H9 (cell line): Measurements from ENCODE around the gene AMOTL1. TPM values are rescaled to one million over a fixed set of nuclear protein-coding genes. Genes with fewer than 3 reads are reported as not detected.

ENCODE experiments used
- DNase-seq: peaks from one replicate; pipeline ENCODE4 v3.0.0-alpha.2; 2017
- H2AFZ ChIP-seq: one replicate; pipeline ENCODE4 v1.6.1; 2013; ENCODE audit warnings: mild to moderate bottlenecking, low read length, control low read depth, moderate library complexity
- H2AK5ac ChIP-seq: 2 replicates; pipeline ENCODE4 v1.6.1; 2013; ENCODE audit warnings: low read length, control low read depth, mixed read lengths; ENCODE audit not compliant: insufficient read length
- H2BK120ac ChIP-seq: one replicate; pipeline ENCODE4 v1.6.1; 2013; ENCODE audit warnings: low read depth, mild to moderate bottlenecking, low read length, control low read depth, inconsistent platforms; ENCODE audit not compliant: poor library complexity, severe bottlenecking
- H2BK12ac ChIP-seq: 2 replicates; pipeline ENCODE4 v1.6.1; 2013; ENCODE audit warnings: low read length, control low read depth, mixed read lengths, low read depth; ENCODE audit not compliant: insufficient read length
- H2BK15ac ChIP-seq: 2 replicates; pipeline ENCODE4 v1.6.1; 2013; ENCODE audit warnings: low read depth, low read length, control low read depth
- H2BK20ac ChIP-seq: one replicate; pipeline ENCODE4 v1.6.1; 2013; ENCODE audit warnings: low read depth, mild to moderate bottlenecking, low read length, control low read depth, inconsistent platforms; ENCODE audit not compliant: poor library complexity, severe bottlenecking
- H2BK5ac ChIP-seq: 2 replicates; pipeline ENCODE4 v1.6.1; 2013; ENCODE audit warnings: low read length, control low read depth, mixed read lengths; ENCODE audit not compliant: insufficient read length
- H3K14ac ChIP-seq: 2 replicates; pipeline ENCODE4 v1.6.1; 2013; ENCODE audit warnings: low read length, control low read depth; ENCODE audit not compliant: insufficient read depth
- H3K18ac ChIP-seq: 2 replicates; pipeline ENCODE4 v1.6.1; 2013; ENCODE audit warnings: low read depth, mild to moderate bottlenecking, mixed read lengths, low read length, control low read depth; ENCODE audit not compliant: insufficient read length
- H3K23ac ChIP-seq: 2 replicates; pipeline ENCODE4 v1.6.1; 2013; ENCODE audit warnings: low read length, control low read depth, mixed read lengths, low read depth; ENCODE audit not compliant: insufficient read length
- H3K23me2 ChIP-seq: 2 replicates; pipeline ENCODE4 v1.6.1; 2013; ENCODE audit warnings: low read depth, mild to moderate bottlenecking, mixed read lengths, low read length, control low read depth; ENCODE audit not compliant: insufficient read length, poor library complexity, severe bottlenecking
- H3K27ac ChIP-seq: 2 replicates; pipeline ENCODE4 v1.5.1; 2013; ENCODE audit warnings: low read length, control low read depth, mixed read lengths, low read depth; ENCODE audit not compliant: insufficient read length
- H3K27me3 ChIP-seq: 2 replicates; pipeline ENCODE4 v1.6.1; 2013; ENCODE audit warnings: low read length, control low read depth, inconsistent platforms; ENCODE audit not compliant: insufficient read depth
- H3K4ac ChIP-seq: 2 replicates; pipeline ENCODE4 v1.6.1; 2013; ENCODE audit warnings: low read depth, mild to moderate bottlenecking, control low read depth, inconsistent platforms, low read length, moderate library complexity
- H3K4me1 ChIP-seq: 2 replicates; pipeline ENCODE4 v1.6.1; 2013; ENCODE audit warnings: low read length, control low read depth, inconsistent platforms; ENCODE audit not compliant: insufficient read depth
- H3K4me2 ChIP-seq: 2 replicates; pipeline ENCODE4 v1.6.1; 2013; ENCODE audit warnings: low read length, control low read depth, mixed read lengths; ENCODE audit not compliant: insufficient read length, insufficient read depth
- H3K56ac ChIP-seq: 2 replicates; pipeline ENCODE4 v1.6.1; 2013; ENCODE audit warnings: low read depth, mild to moderate bottlenecking, mixed read lengths, low read length, control low read depth; ENCODE audit not compliant: insufficient read length
- H3K79me1 ChIP-seq: 2 replicates; pipeline ENCODE4 v1.6.1; 2013; ENCODE audit warnings: low read depth, mild to moderate bottlenecking, moderate library complexity, low read length, control low read depth, inconsistent platforms; ENCODE audit not compliant: insufficient read depth, poor library complexity, severe bottlenecking
- H3K79me2 ChIP-seq: 2 replicates; pipeline ENCODE4 v1.6.1; 2013; ENCODE audit warnings: low read length, control low read depth, inconsistent platforms; ENCODE audit not compliant: insufficient read depth
- H3K9ac ChIP-seq: 2 replicates; pipeline ENCODE4 v1.6.1; 2013; ENCODE audit warnings: low read length, control low read depth, mixed read lengths; ENCODE audit not compliant: insufficient read length; ENCODE audit errors: extremely low read depth
- H3K9me3 ChIP-seq: one replicate; pipeline ENCODE4 v1.6.1; 2013; ENCODE audit warnings: low read depth, low read length, inconsistent platforms; ENCODE audit not compliant: control insufficient read depth
- H3T11ph ChIP-seq: one replicate; pipeline ENCODE4 v1.6.1; 2013; ENCODE audit warnings: mild to moderate bottlenecking, low read length, control low read depth, inconsistent platforms
- H4K20me1 ChIP-seq: one replicate; pipeline ENCODE4 v1.6.1; 2013; ENCODE audit not compliant: control insufficient read depth, insufficient read length, insufficient read depth
- H4K5ac ChIP-seq: 2 replicates; pipeline ENCODE4 v1.6.1; 2013; ENCODE audit warnings: low read depth, mild to moderate bottlenecking, mixed read lengths, low read length, control low read depth; ENCODE audit not compliant: insufficient read length
- H4K8ac ChIP-seq: replicated peaks from 2 replicates; pipeline ENCODE4 v1.6.1; 2013; ENCODE audit warnings: low read length, control low read depth, mixed read lengths, low read depth; ENCODE audit not compliant: insufficient read length
- H4K91ac ChIP-seq: 2 replicates; pipeline ENCODE4 v1.6.1; 2013; ENCODE audit warnings: low read depth, mild to moderate bottlenecking, moderate library complexity, mixed read lengths, low read length, control low read depth; ENCODE audit not compliant: insufficient read length
- H3K27ac Mint-ChIP-seq, 3 experiments: 2 replicates in 2 of 3; 3 replicates in 1 of 3; pipeline ENCODE4 v1.8.0; 2020 to 2021; ENCODE audit warnings: mixed read lengths in 3 of 3, mild to moderate bottlenecking in 1 of 3, moderate library complexity in 1 of 3
- H3K27me3 Mint-ChIP-seq: 2 replicates; pipeline ENCODE4 v1.8.0; 2021; ENCODE audit warnings: low read depth, mild to moderate bottlenecking, moderate library complexity, mixed read lengths
- H3K36me3 Mint-ChIP-seq, 3 experiments: 2 replicates in 2 of 3; 3 replicates in 1 of 3; pipeline ENCODE4 v1.8.0; 2020 to 2021; ENCODE audit warnings: low read depth in 3 of 3, mixed read lengths in 3 of 3; ENCODE audit not compliant: insufficient read depth in 1 of 3
- H3K4me1 Mint-ChIP-seq, 2 experiments: 2 replicates each; pipeline ENCODE4 v1.8.0; 2020; ENCODE audit warnings: mixed read lengths in 2 of 2
- H3K4me3 Mint-ChIP-seq, 2 experiments: 2 replicates in 1 of 2; 3 replicates in 1 of 2; pipeline ENCODE4 v1.8.0; 2020 to 2021; ENCODE audit warnings: mild to moderate bottlenecking in 2 of 2, mixed read lengths in 2 of 2, moderate library complexity in 1 of 2
- H3K9me3 Mint-ChIP-seq, 2 experiments: 2 replicates in 1 of 2; 3 replicates in 1 of 2; pipeline ENCODE4 v1.8.0; 2020; ENCODE audit warnings: mild to moderate bottlenecking in 2 of 2, mixed read lengths in 2 of 2, moderate library complexity in 1 of 2
- WGBS: extraction: QIAGEN DNeasy Blood & Tissue Kit; methylation state at CpG from one replicate; pipeline ENCODE4 v1.1.7; 2013; ENCODE audit warnings: missing lambda C conversion rate, low lambda C conversion rate, mixed read lengths; ENCODE audit not compliant: insufficient read length; ENCODE audit errors: extremely low coverage; 5-methylcytosine and 5-hydroxymethylcytosine counted together
- total RNA-seq: library from RNA; stranded (reverse); gene quantifications from 2 replicates; pipeline ENCODE4 v1.2.1, GENCODE V29; 2021
- TF ChIP-seq, protein P1 (sequence below): fragments of 200-600 bp; sonication (generic); conservative IDR thresholded peaks from 3 replicates; pipeline ENCODE4 v1.8.0; 2021; ENCODE audit warnings: antibody characterized with exemption, mild to moderate bottlenecking

Gene AMOTL1
- total RNA-seq, 1 experiment from 2014 or later = 18.5 TPM

GRCh38 chr11:94923004-94923334, 154.8 kb downstream of the AMOTL1 start:
- Histone ChIP-seq H3K4me1 (no peaks in the 10 kb centered on the region), H2BK120ac (no peak overlapping the region), H2BK12ac (no peak overlapping the region), H2BK15ac (no peak overlapping the region), H4K5ac (no peak overlapping the region), H3K14ac (no peak overlapping the region; the same call in 1 of the 2 replicates), H4K8ac (no peak overlapping the region), H3K9me3 (no peaks in the 10 kb centered on the region), H3K4ac (no peak overlapping the region), H4K91ac (no peak overlapping the region), H3K18ac (no peak overlapping the region), H4K20me1 (peaks cover 2% of the 10 kb centered on the region), H2AFZ (no peak overlapping the region), H2AK5ac (no peak overlapping the region), H3K79me1 (no peaks in the 10 kb centered on the region), H3K23me2 (no peaks in the 10 kb centered on the region), H3K23ac (no peak overlapping the region), H3K27ac (no peak overlapping the region), H3T11ph (no peak overlapping the region), H3K9ac (no peak overlapping the region), H2BK20ac (no peak overlapping the region), H3K27me3 (no peaks in the 10 kb centered on the region), H3K79me2 (no peaks in the 10 kb centered on the region), H2BK5ac (no peak overlapping the region), H3K56ac (no peak overlapping the region), H3K4me2 (no peak overlapping the region)
- peaks cover 5 to 10% of the 10 kb centered on the region in 2 experiments; a peak in 3 of 4 replicates for H3K4me1 Mint-ChIP-seq
- H3K9me3 Mint-ChIP-seq = no peaks in the 10 kb centered on the region
- no peak for DNase-seq
- H3K27ac Mint-ChIP-seq = no peak overlapping the region
- TF ChIP-seq, protein P1, sequence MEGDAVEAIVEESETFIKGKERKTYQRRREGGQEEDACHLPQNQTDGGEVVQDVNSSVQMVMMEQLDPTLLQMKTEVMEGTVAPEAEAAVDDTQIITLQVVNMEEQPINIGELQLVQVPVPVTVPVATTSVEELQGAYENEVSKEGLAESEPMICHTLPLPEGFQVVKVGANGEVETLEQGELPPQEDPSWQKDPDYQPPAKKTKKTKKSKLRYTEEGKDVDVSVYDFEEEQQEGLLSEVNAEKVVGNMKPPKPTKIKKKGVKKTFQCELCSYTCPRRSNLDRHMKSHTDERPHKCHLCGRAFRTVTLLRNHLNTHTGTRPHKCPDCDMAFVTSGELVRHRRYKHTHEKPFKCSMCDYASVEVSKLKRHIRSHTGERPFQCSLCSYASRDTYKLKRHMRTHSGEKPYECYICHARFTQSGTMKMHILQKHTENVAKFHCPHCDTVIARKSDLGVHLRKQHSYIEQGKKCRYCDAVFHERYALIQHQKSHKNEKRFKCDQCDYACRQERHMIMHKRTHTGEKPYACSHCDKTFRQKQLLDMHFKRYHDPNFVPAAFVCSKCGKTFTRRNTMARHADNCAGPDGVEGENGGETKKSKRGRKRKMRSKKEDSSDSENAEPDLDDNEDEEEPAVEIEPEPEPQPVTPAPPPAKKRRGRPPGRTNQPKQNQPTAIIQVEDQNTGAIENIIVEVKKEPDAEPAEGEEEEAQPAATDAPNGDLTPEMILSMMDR = no peak
- peaks cover 6% of the 10 kb centered on the region; the same call in 1 of the 2 replicates for H3K27me3 Mint-ChIP-seq
- WGBS = no CpG with 5 or more reads among the region's 2 CpGs
- H3K36me3 Mint-ChIP-seq = no peaks in the 10 kb centered on the region
- H3K4me3 Mint-ChIP-seq = no peak overlapping the region
